Measurements from ENCODE around the gene FANCM. TPM values are rescaled to one million over a fixed set of nuclear protein-coding genes. Genes with fewer than 3 reads are reported as not detected.
"Not testable (repeated sequence)": the region's sequence is repeated elsewhere in the genome, so short reads cannot be mapped to it uniquely, and the experiment has no call there.

FANCM gene
- total and polyA plus RNA-seq, 5 donors from 2014 or later: 4.0 to 9.2 (median 5.4) TPM

DNA sequence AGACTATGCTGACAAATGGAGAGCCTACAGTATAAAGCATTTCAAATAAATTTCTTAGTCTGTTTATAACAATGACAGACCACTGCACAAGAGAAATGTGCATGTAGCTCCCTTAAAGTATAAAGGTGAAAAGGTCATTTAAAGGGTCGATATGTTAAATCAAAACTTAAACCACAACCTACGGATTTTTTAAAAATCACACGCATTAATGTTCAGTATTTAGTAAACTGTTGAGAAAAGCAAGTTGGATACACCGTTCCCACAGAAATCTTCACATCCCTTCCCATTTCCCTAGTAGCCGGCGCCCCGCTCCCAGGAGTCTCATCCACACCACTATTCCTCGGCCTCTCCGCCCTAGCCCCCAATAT is 2.1 kb upstream of the FANCM start:
- ATAC-seq (ENCODE audit: low read depth in 2 of 2) (no peak), DNase-seq (peak in 1 of 3 donors; percentile 9)
- H3K9me3 ChIP-seq (ENCODE audit: control insufficient read depth in 2 of 2, low read length in 2 of 2): no peaks in the 10 kb centered on the region
- H3K4me3 ChIP-seq (ENCODE audit: low read depth, low read length): peak overlapping the region; percentile 84
- no peaks in the 10 kb centered on the region for H3K27me3 ChIP-seq (ENCODE audit: control insufficient read depth, insufficient read depth, low read length)
- Mint-ChIP-seq H3K4me1 (peaks cover 25 to 70% (median 48%) of the 10 kb centered on the region in 4 donors), H3K27ac (peak overlapping the region; percentile 98 to 99 (median 99)), H3K27me3 (peaks cover 9% of the 10 kb centered on the region), H3K9me3 (no peaks in the 10 kb centered on the region), H3K36me3 (peaks cover 4% of the 10 kb centered on the region), H3K4me3 (peak overlapping the region; percentile 93 to 100 (median 97))
- peaks cover 34% of the 10 kb centered on the region for H3K4me1 ChIP-seq (ENCODE audit: control insufficient read depth, insufficient read depth, low read length, poor library complexity, severe bottlenecking)
- H3K27ac ChIP-seq (ENCODE audit: insufficient read depth, low read length, poor library complexity, severe bottlenecking): peak overlapping the region; percentile 89
- H3K36me3 ChIP-seq (ENCODE audit: control insufficient read depth, insufficient read depth, low read length): no peaks in the 10 kb centered on the region

DNA sequence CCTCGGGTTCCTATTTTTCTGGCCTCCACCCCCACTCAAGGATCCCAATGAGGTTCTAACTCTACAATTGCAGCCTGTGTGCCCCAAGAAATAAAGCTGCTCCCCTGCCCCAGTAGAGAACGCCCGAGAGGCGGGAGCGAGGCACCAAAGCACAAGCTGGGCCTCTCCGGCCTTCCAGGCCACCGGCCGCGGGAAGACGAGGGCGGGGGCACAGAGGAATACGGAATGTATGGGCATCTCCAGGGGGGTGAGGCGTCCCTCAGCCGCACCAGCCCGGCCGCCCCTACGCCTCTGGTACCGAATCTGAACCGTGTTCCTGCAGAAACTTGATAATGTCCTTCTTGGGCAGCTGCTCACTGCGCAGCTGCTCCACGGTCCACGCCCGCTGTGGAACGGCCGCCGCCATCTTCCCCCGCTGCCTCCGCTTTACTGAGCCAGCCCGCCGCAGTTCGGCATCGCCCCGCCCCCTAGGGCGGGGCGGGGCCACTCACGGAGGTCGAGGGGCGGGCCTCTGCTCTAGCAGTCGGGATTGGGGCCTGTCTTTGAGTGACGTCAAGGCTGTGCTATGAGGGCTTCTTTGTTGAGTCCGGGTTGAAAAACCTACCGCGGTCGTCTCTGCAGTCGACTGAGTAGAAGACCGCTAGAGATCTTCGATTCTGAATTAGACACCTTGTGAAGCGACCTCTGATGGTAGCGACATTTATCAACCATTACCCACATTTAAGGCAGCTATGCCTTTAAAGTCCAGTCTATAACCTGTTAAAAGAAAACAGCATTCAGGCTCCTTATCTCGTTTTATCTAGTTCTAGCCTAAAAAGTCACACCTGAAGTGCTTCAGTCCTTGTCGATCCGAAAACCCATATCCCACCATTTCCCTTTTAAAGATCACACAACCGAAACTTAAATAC is 1.4 kb upstream of the FANCM start, which contains the start of gene FKBP3:
FKBP3 (minus strand) TSS at position 431 of the 908 bp plus-strand sequence; CDS start at position 406, 25 bp downstream.
- DNase-seq: peak; percentile 95 to 99 (median 95)
- Histone ChIP-seq H3K9me3 (ENCODE audit: control insufficient read depth in 2 of 2, low read length in 2 of 2) (no peaks in the 10 kb centered on the region), H3K27ac (ENCODE audit: insufficient read depth, low read length, poor library complexity, severe bottlenecking) (peak within 1 kb of the TSS; percentile 89), H3K36me3 (ENCODE audit: control insufficient read depth, insufficient read depth, low read length) (no peaks in the 10 kb centered on the region), H3K27me3 (ENCODE audit: control insufficient read depth, insufficient read depth, low read length) (no peaks in the 10 kb centered on the region), H3K4me1 (ENCODE audit: control insufficient read depth, insufficient read depth, low read length, poor library complexity, severe bottlenecking) (peaks cover 34% of the 10 kb centered on the region), H3K4me3 (ENCODE audit: low read depth, low read length) (peak within 1 kb of the TSS; percentile 99)
- peak within 1 kb of the TSS; percentile 98 to 99 (median 99) for H3K27ac Mint-ChIP-seq
- peaks cover 4% of the 10 kb centered on the region for H3K36me3 Mint-ChIP-seq
- peak within 1 kb of the TSS; percentile 93 to 100 (median 97) for H3K4me3 Mint-ChIP-seq
- no peaks in the 10 kb centered on the region for H3K9me3 Mint-ChIP-seq
- H3K27me3 Mint-ChIP-seq: peaks cover 9% of the 10 kb centered on the region
- peak; percentile 95 for ATAC-seq (ENCODE audit: low read depth in 2 of 2)
- H3K4me1 Mint-ChIP-seq: peaks cover 29 to 72% (median 53%) of the 10 kb centered on the region in 4 donors

- H3K4me3 Mint-ChIP-seq: peak overlapping the region; percentile 93 to 100 (median 97)
- H3K4me1 Mint-ChIP-seq: peaks cover 31 to 71% (median 51%) of the 10 kb centered on the region in 4 donors
- Histone ChIP-seq H3K27ac (ENCODE audit: insufficient read depth, low read length, poor library complexity, severe bottlenecking) (peak overlapping the region; percentile 89), H3K9me3 (ENCODE audit: control insufficient read depth in 2 of 2, low read length in 2 of 2) (no peaks in the 10 kb centered on the region), H3K4me3 (ENCODE audit: low read depth, low read length) (peak overlapping the region; percentile 99), H3K27me3 (ENCODE audit: control insufficient read depth, insufficient read depth, low read length) (no peaks in the 10 kb centered on the region), H3K4me1 (ENCODE audit: control insufficient read depth, insufficient read depth, low read length, poor library complexity, severe bottlenecking) (peaks cover 39% of the 10 kb centered on the region), H3K36me3 (ENCODE audit: control insufficient read depth, insufficient read depth, low read length) (no peaks in the 10 kb centered on the region)
- ATAC-seq (ENCODE audit: low read depth in 2 of 2) (no peak), DNase-seq (peak in 1 of 3 donors; percentile 48)
- H3K27ac Mint-ChIP-seq: peak overlapping the region; percentile 98 to 99 (median 99)
- H3K9me3 Mint-ChIP-seq: no peaks in the 10 kb centered on the region
- H3K36me3 Mint-ChIP-seq: no peaks in the 10 kb centered on the region
- peaks cover 9% of the 10 kb centered on the region for H3K27me3 Mint-ChIP-seq
These were observed 574 bp upstream of the FANCM start for GRCh38 chr14:45135156-45135555.

DNA sequence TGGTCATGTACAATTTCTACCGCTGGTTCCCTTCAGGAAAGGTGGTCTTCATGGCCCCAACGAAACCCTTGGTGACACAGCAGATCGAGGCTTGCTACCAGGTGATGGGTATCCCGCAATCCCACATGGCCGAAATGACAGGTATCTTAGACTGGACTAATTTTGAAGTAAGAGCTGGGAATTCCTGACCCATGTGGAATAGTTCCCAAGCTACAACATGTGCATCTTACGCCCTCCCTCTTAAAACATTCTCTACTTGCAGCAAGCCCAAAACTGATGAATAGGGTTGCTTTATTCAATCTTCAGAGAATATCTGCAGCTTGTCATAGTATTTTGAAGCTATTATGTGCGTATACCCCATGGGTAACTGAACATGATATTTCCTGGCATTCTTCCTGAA is 669 bp downstream of the FANCM start:
- Histone ChIP-seq H3K9me3 (ENCODE audit: control insufficient read depth in 2 of 2, low read length in 2 of 2) (no peaks in the 10 kb centered on the region), H3K27me3 (ENCODE audit: control insufficient read depth, insufficient read depth, low read length) (no peaks in the 10 kb centered on the region), H3K4me1 (ENCODE audit: control insufficient read depth, insufficient read depth, low read length, poor library complexity, severe bottlenecking) (peaks cover 39% of the 10 kb centered on the region), H3K27ac (ENCODE audit: insufficient read depth, low read length, poor library complexity, severe bottlenecking) (peak overlapping the region; percentile 89), H3K36me3 (ENCODE audit: control insufficient read depth, insufficient read depth, low read length) (no peaks in the 10 kb centered on the region), H3K4me3 (ENCODE audit: low read depth, low read length) (peak overlapping the region; percentile 99)
- Mint-ChIP-seq H3K27ac (peak overlapping the region; percentile 98 to 99 (median 99)), H3K9me3 (no peaks in the 10 kb centered on the region), H3K4me3 (peak overlapping the region; percentile 93 to 100 (median 97)), H3K4me1 (peaks cover 30 to 65% (median 50%) of the 10 kb centered on the region in 4 donors), H3K36me3 (no peaks in the 10 kb centered on the region), H3K27me3 (peaks cover 9% of the 10 kb centered on the region)
- peak in 1 of 3 donors; percentile 4 for DNase-seq
- no peak for ATAC-seq (ENCODE audit: low read depth in 2 of 2)

DNA sequence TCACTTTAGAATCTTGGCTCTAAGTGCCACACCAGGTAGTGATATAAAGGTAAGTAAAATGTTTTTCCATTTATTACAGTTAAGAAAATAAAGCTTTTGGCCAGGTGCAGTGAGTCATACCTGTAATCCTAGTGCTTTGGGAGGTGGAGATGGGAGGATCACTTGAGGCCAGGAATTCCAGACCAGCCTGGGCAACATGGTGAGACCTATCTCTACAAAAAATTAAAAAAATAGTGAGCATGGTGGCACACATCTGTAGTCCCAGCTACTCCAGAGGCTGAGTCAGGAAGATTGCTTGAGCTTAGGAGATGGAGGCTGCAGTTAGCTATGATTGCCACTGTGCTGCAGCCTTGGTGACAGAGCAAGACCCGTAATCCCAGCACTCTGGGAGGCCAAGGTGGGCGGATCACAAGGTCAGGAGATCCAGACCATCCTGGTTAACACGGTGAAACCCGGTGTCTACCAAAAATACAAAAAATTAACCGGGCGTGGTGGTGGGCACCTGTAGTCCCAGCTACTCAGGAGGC is 5.0 kb downstream of the FANCM start:
- Mint-ChIP-seq H3K4me3 (peak overlapping the region in 2 of 4 donors; percentile 35 to 61), H3K27ac (no peak overlapping the region), H3K9me3 (no peaks in the 10 kb centered on the region), H3K36me3 (peaks cover 17% of the 10 kb centered on the region), H3K4me1 (peaks cover 22 to 46% (median 36%) of the 10 kb centered on the region in 4 donors), H3K27me3 (no peaks in the 10 kb centered on the region)
- Histone ChIP-seq H3K36me3 (ENCODE audit: control insufficient read depth, insufficient read depth, low read length) (peaks cover 2% of the 10 kb centered on the region), H3K4me3 (ENCODE audit: low read depth, low read length) (no peak overlapping the region), H3K27me3 (ENCODE audit: control insufficient read depth, insufficient read depth, low read length) (no peaks in the 10 kb centered on the region), H3K27ac (ENCODE audit: insufficient read depth, low read length, poor library complexity, severe bottlenecking) (no peak overlapping the region), H3K9me3 (ENCODE audit: control insufficient read depth in 2 of 2, low read length in 2 of 2) (no peaks in the 10 kb centered on the region), H3K4me1 (ENCODE audit: control insufficient read depth, insufficient read depth, low read length, poor library complexity, severe bottlenecking) (peaks cover 25% of the 10 kb centered on the region)
- DNase-seq (no peak), ATAC-seq (ENCODE audit: low read depth in 2 of 2) (no peak)

DNA sequence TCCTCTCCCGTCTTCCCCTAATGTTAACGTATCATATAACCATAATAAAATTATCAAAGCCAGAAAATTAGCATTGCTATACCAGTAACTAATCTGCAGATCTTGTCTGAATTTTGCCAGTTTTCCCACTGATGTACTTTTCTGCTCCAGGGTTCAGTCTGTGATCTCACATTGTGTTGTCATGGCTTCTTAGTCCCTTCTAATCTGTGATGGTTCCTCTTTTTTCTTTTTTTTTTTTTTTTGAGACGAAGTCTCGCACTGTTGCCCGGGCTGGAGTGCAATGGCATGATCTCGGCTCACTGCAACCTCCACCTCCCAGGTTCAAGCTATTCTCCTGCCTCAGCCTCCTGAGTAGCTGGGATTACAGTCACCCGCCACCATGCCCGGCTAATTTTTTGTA is 6.4 kb downstream of the FANCM start:
- Mint-ChIP-seq H3K36me3 (peaks cover 17% of the 10 kb centered on the region), H3K4me1 (peaks cover 20 to 35% (median 26%) of the 10 kb centered on the region in 4 donors)
- not testable (repeated sequence) for DNase-seq; H3K9me3 Mint-ChIP-seq; H3K27ac Mint-ChIP-seq; H3K27me3 Mint-ChIP-seq; H3K36me3 ChIP-seq (ENCODE audit: control insufficient read depth, insufficient read depth, low read length); ATAC-seq (ENCODE audit: low read depth in 2 of 2); H3K27me3 ChIP-seq (ENCODE audit: control insufficient read depth, insufficient read depth, low read length); H3K4me3 ChIP-seq (ENCODE audit: low read depth, low read length); H3K9me3 ChIP-seq (ENCODE audit: control insufficient read depth in 2 of 2, low read length in 2 of 2); H3K27ac ChIP-seq (ENCODE audit: insufficient read depth, low read length, poor library complexity, severe bottlenecking); H3K4me3 Mint-ChIP-seq
- peaks cover 14% of the 10 kb centered on the region for H3K4me1 ChIP-seq (ENCODE audit: control insufficient read depth, insufficient read depth, low read length, poor library complexity, severe bottlenecking)

GRCh38 chr14:45144658-45145057 is 8.9 kb downstream of the FANCM start:
- no peaks in the 10 kb centered on the region for H3K9me3 Mint-ChIP-seq
- H3K9me3 ChIP-seq (ENCODE audit: control insufficient read depth in 2 of 2, low read length in 2 of 2): no peaks in the 10 kb centered on the region
- no peak overlapping the region for H3K4me3 Mint-ChIP-seq
- H3K27ac ChIP-seq (ENCODE audit: insufficient read depth, low read length, poor library complexity, severe bottlenecking): no peak overlapping the region
- peaks cover 5 to 17% (median 10%) of the 10 kb centered on the region in 4 donors for H3K4me1 Mint-ChIP-seq
- peaks cover 5% of the 10 kb centered on the region for H3K36me3 ChIP-seq (ENCODE audit: control insufficient read depth, insufficient read depth, low read length)
- H3K4me3 ChIP-seq (ENCODE audit: low read depth, low read length): no peak overlapping the region
- peak overlapping the region in 1 of 3 donors; percentile 35 for H3K27ac Mint-ChIP-seq
- no peaks in the 10 kb centered on the region for H3K27me3 Mint-ChIP-seq
- peaks cover 26% of the 10 kb centered on the region for H3K36me3 Mint-ChIP-seq
- H3K4me1 ChIP-seq (ENCODE audit: control insufficient read depth, insufficient read depth, low read length, poor library complexity, severe bottlenecking): peaks cover 2% of the 10 kb centered on the region
- H3K27me3 ChIP-seq (ENCODE audit: control insufficient read depth, insufficient read depth, low read length): no peaks in the 10 kb centered on the region
- DNase-seq: no peak
- no peak for ATAC-seq (ENCODE audit: low read depth in 2 of 2)
